LNCaP clone FGC (cell line): ENCODE results near the gene BPIFB2.

Experiments used
- DNase-seq: peaks from one replicate; pipeline ENCODE4 v3.0.0-alpha.2; 2011; ENCODE audit warnings: low read depth
- H3K4me3 ChIP-seq: 2 replicates; pipeline ENCODE4 v1.5.1; 2011; ENCODE audit warnings: mild to moderate bottlenecking, low read depth, low read length, control low read depth
- CTCF ChIP-seq: IDR thresholded peaks from 2 replicates; pipeline ENCODE4 v1.5.1; 2012; ENCODE audit warnings: mild to moderate bottlenecking; ENCODE audit not compliant: control insufficient read depth, insufficient read depth; ENCODE audit errors: extremely low read depth

BPIFB2 gene

GRCh38 chr20:32984196-32984595, 23.3 kb upstream of the BPIFB2 start:
- DNase-seq, result no peak
- no peak overlapping the region for H3K4me3 ChIP-seq
- no peak for TF ChIP-seq CTCF

GRCh38 chr20:32984631-32985354, 22.7 kb upstream of the BPIFB2 start:
- no peak for TF ChIP-seq CTCF
- no peak for DNase-seq
- H3K4me3 ChIP-seq, result no peak overlapping the region

- no peak for DNase-seq
- TF ChIP-seq CTCF, result no peak
These were observed 21.9 kb upstream of the BPIFB2 start for GRCh38 chr20:32985596-32985995.

GRCh38 chr20:32986331-32986966, 21.1 kb upstream of the BPIFB2 start:
- no peak overlapping the region for H3K4me3 ChIP-seq
- TF ChIP-seq CTCF, result no peak
- DNase-seq, result no peak

More at GRCh38 chr20:32985596-32985995, 21.9 kb upstream of the BPIFB2 start:
- no peak overlapping the region for H3K4me3 ChIP-seq

- no peak for DNase-seq
- no peak overlapping the region for H3K4me3 ChIP-seq
- TF ChIP-seq CTCF, result no peak
These were observed 20.3 kb upstream of the BPIFB2 start for GRCh38 chr20:32987044-32987825.

- TF ChIP-seq CTCF, result no peak
- DNase-seq, result no peak
- no peak overlapping the region for H3K4me3 ChIP-seq
These were observed 19.5 kb upstream of the BPIFB2 start for GRCh38 chr20:32988008-32988407.
